GM12878 (cell line): Measurements from ENCODE around the gene XPOT.

Source experiments
- CEBPB ChIP-seq, 2 experiments: fragments of 150-350 bp in 1 of 2; IDR thresholded peaks; 2 replicates each; pipeline ENCODE4 v1.6.1; 2012 to 2014; ENCODE audit warnings: low read depth in 2 of 2, low read length in 2 of 2, borderline replicate concordance in 1 of 2, inconsistent platforms in 1 of 2
- EGR1 ChIP-seq, 2 experiments: IDR thresholded peaks; 1 replicate in 1 of 2; 2 replicates in 1 of 2; pipeline ENCODE4 v1.6.1; 2011 to 2012; ENCODE audit warnings: low read depth in 2 of 2, low read length in 2 of 2, borderline replicate concordance in 1 of 2, mild to moderate bottlenecking in 1 of 2, moderate library complexity in 1 of 2
- EP300 ChIP-seq, 2 experiments: fragments of 150-350 bp in 1 of 2; IDR thresholded peaks; 2 replicates each; pipeline ENCODE4 v1.6.1; 2011 to 2012; ENCODE audit warnings: low read depth in 2 of 2, low read length in 2 of 2, borderline replicate concordance in 1 of 2, improper control_type of control experiment in 1 of 2, inconsistent platforms in 1 of 2; ENCODE audit not compliant: control insufficient read depth in 1 of 2
- ETV6 ChIP-seq, 2 experiments: fragments of 450-650 bp in 1 of 2; IDR thresholded peaks in 1 of 2; conservative IDR thresholded peaks in 1 of 2; 2 replicates each; pipeline ENCODE4 v1.6.1; 2014; ENCODE audit warnings: antibody characterized with exemption in 1 of 2, borderline replicate concordance in 1 of 2, low read depth in 1 of 2, mild to moderate bottlenecking in 1 of 2, moderate library complexity in 1 of 2
- NFIC ChIP-seq: IDR thresholded peaks from 2 replicates; pipeline ENCODE4 v1.6.1; 2012; ENCODE audit warnings: low read depth, mild to moderate bottlenecking, inconsistent platforms, low read length, moderate library complexity
- NFYB ChIP-seq: IDR thresholded peaks from 2 replicates; pipeline ENCODE4 v1.6.1; 2011; ENCODE audit warnings: low read depth, mild to moderate bottlenecking, low read length, improper control_type of control experiment, moderate library complexity; ENCODE audit not compliant: insufficient read depth
- NR2C2 ChIP-seq: IDR thresholded peaks from 2 replicates; pipeline ENCODE4 v1.6.1; 2011; ENCODE audit warnings: borderline replicate concordance, low read depth; ENCODE audit not compliant: control insufficient read depth, insufficient read length
- POLR2A ChIP-seq: IDR thresholded peaks from 2 replicates; pipeline ENCODE4 v1.6.1; 2011; ENCODE audit warnings: low read depth, mild to moderate bottlenecking, low read length
- POLR2AphosphoS2 ChIP-seq: IDR thresholded peaks from 2 replicates; pipeline ENCODE4 v1.6.1; 2011; ENCODE audit warnings: low read depth, mild to moderate bottlenecking, low read length, improper control_type of control experiment, moderate library complexity
- SIN3A ChIP-seq: IDR thresholded peaks from 2 replicates; pipeline ENCODE4 v1.6.1; 2012; ENCODE audit warnings: low read depth, low read length, improper control_type of control experiment
- ZNF274 ChIP-seq: IDR thresholded peaks from one replicate; pipeline ENCODE4 v1.8.0; 2011; ENCODE audit not compliant: insufficient read length, insufficient read depth
- TF ChIP-seq, protein P1 (sequence below), 3 experiments: IDR thresholded peaks in 2 of 3; conservative IDR thresholded peaks in 1 of 3; 2 replicates each; pipeline ENCODE4 v1.5.1; 2011; ENCODE audit warnings: low read depth in 3 of 3, low read length in 3 of 3, mild to moderate bottlenecking in 3 of 3, control low read depth in 2 of 3, moderate library complexity in 2 of 3, inconsistent platforms in 1 of 3, mixed read lengths in 1 of 3; ENCODE audit not compliant: control insufficient read depth in 2 of 3, insufficient read depth in 1 of 3; ENCODE audit errors: extremely low read depth in 1 of 3

DNA sequence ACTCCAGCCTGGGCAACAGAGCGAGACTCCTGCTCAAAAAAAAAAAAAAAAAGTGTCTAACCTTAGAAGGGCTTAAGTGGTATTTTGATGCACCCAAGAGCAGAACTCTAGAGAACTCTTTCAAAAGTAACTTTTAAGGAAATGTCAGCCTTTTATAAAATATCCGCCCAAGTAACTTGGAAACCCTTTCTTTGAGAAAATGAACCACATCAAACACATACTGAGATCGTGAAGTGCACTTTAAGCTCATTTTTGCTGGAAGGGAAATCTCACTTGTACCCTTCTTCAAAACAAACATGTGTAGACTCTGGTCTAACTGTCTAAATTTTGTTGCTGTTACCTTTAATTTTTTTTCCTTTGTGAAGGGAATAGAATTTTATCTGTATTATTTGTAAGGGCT, 19.2 kb upstream of the XPOT start:
- TF ChIP-seq EP300 (IDR thresholded peaks at IDR 0.05; ENCODE audit: borderline replicate concordance in 1 of 2, control insufficient read depth in 1 of 2, low read depth in 2 of 2, low read length in 2 of 2): no peak
- TF ChIP-seq ZNF274: no peak
- no peak for TF ChIP-seq POLR2A
- no peak for TF ChIP-seq CEBPB (IDR thresholded peaks at IDR 0.05; ENCODE audit: borderline replicate concordance in 1 of 2, low read depth in 2 of 2, low read length in 2 of 2)
- TF ChIP-seq, protein P1, sequence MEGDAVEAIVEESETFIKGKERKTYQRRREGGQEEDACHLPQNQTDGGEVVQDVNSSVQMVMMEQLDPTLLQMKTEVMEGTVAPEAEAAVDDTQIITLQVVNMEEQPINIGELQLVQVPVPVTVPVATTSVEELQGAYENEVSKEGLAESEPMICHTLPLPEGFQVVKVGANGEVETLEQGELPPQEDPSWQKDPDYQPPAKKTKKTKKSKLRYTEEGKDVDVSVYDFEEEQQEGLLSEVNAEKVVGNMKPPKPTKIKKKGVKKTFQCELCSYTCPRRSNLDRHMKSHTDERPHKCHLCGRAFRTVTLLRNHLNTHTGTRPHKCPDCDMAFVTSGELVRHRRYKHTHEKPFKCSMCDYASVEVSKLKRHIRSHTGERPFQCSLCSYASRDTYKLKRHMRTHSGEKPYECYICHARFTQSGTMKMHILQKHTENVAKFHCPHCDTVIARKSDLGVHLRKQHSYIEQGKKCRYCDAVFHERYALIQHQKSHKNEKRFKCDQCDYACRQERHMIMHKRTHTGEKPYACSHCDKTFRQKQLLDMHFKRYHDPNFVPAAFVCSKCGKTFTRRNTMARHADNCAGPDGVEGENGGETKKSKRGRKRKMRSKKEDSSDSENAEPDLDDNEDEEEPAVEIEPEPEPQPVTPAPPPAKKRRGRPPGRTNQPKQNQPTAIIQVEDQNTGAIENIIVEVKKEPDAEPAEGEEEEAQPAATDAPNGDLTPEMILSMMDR (IDR thresholded peaks at IDR 0.05 in 2 of 3, conservative IDR thresholded peaks at IDR 0.05 in 1 of 3; ENCODE audit: control insufficient read depth in 2 of 3, extremely low read depth in 1 of 3, insufficient read depth in 1 of 3, low read depth in 3 of 3, low read length in 3 of 3): no peak
- no peak for TF ChIP-seq NFIC
- TF ChIP-seq NFYB: no peak
- TF ChIP-seq EGR1 (IDR thresholded peaks at IDR 0.05; ENCODE audit: borderline replicate concordance in 1 of 2, low read depth in 2 of 2, low read length in 2 of 2): no peak
- TF ChIP-seq NR2C2: no peak
- no peak for TF ChIP-seq POLR2AphosphoS2
- no peak for TF ChIP-seq ETV6 (conservative IDR thresholded peaks at IDR 0.05 in 1 of 2, IDR thresholded peaks at IDR 0.05 in 1 of 2; ENCODE audit: borderline replicate concordance in 1 of 2, low read depth in 1 of 2)
- TF ChIP-seq SIN3A: no peak
